HG03571 (cell line): ENCODE measurements around the gene KLHL13.
"Not testable (repeated sequence)": the region's sequence is repeated elsewhere in the genome, so short reads cannot be mapped to it uniquely, and the experiment has no call there.

Experiments used
- ATAC-seq: cut with Tn5 transposase; IDR thresholded peaks from one replicate; pipeline ENCODE4 v1.9.1; 2021; ENCODE audit not compliant: unreplicated experiment

The KLHL13 gene

GRCh38 chrX:118088084-118088483 is 28.5 kb downstream of the KLHL13 start:
- no peak for ATAC-seq

GRCh38 chrX:118074196-118074595 is 42.4 kb downstream of the KLHL13 start:
- ATAC-seq: no peak

- no peak for ATAC-seq
These were observed 49.6 kb downstream of the KLHL13 start for GRCh38 chrX:118066867-118067515.

- ATAC-seq: peak; percentile 77
These were observed 53.6 kb downstream of the KLHL13 start for GRCh38 chrX:118062817-118063615.

- no peak for ATAC-seq
These were observed 54.4 kb downstream of the KLHL13 start for GRCh38 chrX:118062048-118062789.

GRCh38 chrX:118058924-118059323 is 57.7 kb downstream of the KLHL13 start:
- no peak for ATAC-seq

- no peak for ATAC-seq
These were observed 59.7 kb downstream of the KLHL13 start for GRCh38 chrX:118056870-118057269.

GRCh38 chrX:118049713-118050112 is 66.9 kb downstream of the KLHL13 start:
- no peak for ATAC-seq

- ATAC-seq: no peak
These were observed 69.0 kb downstream of the KLHL13 start for GRCh38 chrX:118047446-118048186.

GRCh38 chrX:118039591-118039990 is 77.0 kb downstream of the KLHL13 start:
- no peak for ATAC-seq

GRCh38 chrX:118038614-118039365 is 77.8 kb downstream of the KLHL13 start:
- ATAC-seq: no peak

GRCh38 chrX:118026631-118027030 is 90.0 kb downstream of the KLHL13 start:
- no peak for ATAC-seq

- ATAC-seq: no peak
These were observed 91.4 kb downstream of the KLHL13 start for GRCh38 chrX:118025226-118025625.

- ATAC-seq: no peak
These were observed 92.1 kb downstream of the KLHL13 start for GRCh38 chrX:118024482-118024881.

GRCh38 chrX:118022753-118023152 is 93.9 kb downstream of the KLHL13 start:
- ATAC-seq: no peak

- no peak for ATAC-seq
These were observed 100.2 kb downstream of the KLHL13 start for GRCh38 chrX:118016422-118016821.

- ATAC-seq: not testable (repeated sequence)
These were observed 114.2 kb downstream of the KLHL13 start for GRCh38 chrX:118002417-118002816.

- no peak for ATAC-seq
These were observed 116.1 kb downstream of the KLHL13 start for GRCh38 chrX:118000518-118000917.

- no peak for ATAC-seq
These were observed 118.4 kb downstream of the KLHL13 start for GRCh38 chrX:117998171-117998570.

GRCh38 chrX:117996918-117997480 is 119.6 kb downstream of the KLHL13 start:
- ATAC-seq: no peak
